Hematopoietic multipotent progenitor cell (in vitro differentiated cells): ENCODE results near the gene SLC4A4. TPM values are rescaled to one million over a fixed set of nuclear protein-coding genes. Genes with fewer than 3 reads are reported as not detected.
A peak's percentile ranks its signal among the peaks of the same experiment; 100 is the strongest.

Experiments used
- DNase-seq, 3 donors: peaks; one replicate each; pipeline ENCODE4 v3.0.0-alpha.2; 2011 to 2015; ENCODE audit warnings: low read depth in 2 of 3, low spot score in 2 of 3
- total RNA-seq: library from RNA; depleted of rRNA; stranded (reverse); fragments of >200 nt; gene quantifications from one replicate; pipeline ENCODE4 v1.2.3, GENCODE V29; 2012

Gene SLC4A4
- total RNA-seq, 1 donor = 0.27 TPM

GRCh38 chr4:71356924-71357663, 18.3 kb downstream of the SLC4A4 start:
- DNase-seq = no peak

- no peak for DNase-seq
Measured at GRCh38 chr4:71360844-71361243, 22.0 kb downstream of the SLC4A4 start.

- DNase-seq = no peak
Measured at GRCh38 chr4:71361476-71361875, 22.7 kb downstream of the SLC4A4 start.

- no peak for DNase-seq
Measured at GRCh38 chr4:71366766-71367165, 27.9 kb downstream of the SLC4A4 start.

- no peak for DNase-seq
Measured at GRCh38 chr4:71367546-71367945, 28.7 kb downstream of the SLC4A4 start.

- no peak for DNase-seq
Measured at GRCh38 chr4:71368906-71369305, 30.1 kb downstream of the SLC4A4 start.

GRCh38 chr4:71369536-71369935, 30.7 kb downstream of the SLC4A4 start:
- peak in 2 of 3 donors; percentile 8 to 68 for DNase-seq

GRCh38 chr4:71375494-71375893, 36.7 kb downstream of the SLC4A4 start:
- no peak for DNase-seq

- no peak for DNase-seq
Measured at GRCh38 chr4:71377561-71377960, 38.7 kb downstream of the SLC4A4 start.

GRCh38 chr4:71379126-71379525, 40.3 kb downstream of the SLC4A4 start:
- no peak for DNase-seq

- DNase-seq = no peak
Measured at GRCh38 chr4:71380788-71381187, 42.0 kb downstream of the SLC4A4 start.

GRCh38 chr4:71382125-71382899, 43.5 kb downstream of the SLC4A4 start:
- DNase-seq = no peak

GRCh38 chr4:71382900-71383560, 44.2 kb downstream of the SLC4A4 start:
- DNase-seq = no peak

GRCh38 chr4:71383984-71384383, 45.2 kb downstream of the SLC4A4 start:
- no peak for DNase-seq

- DNase-seq = no peak
Measured at GRCh38 chr4:71389149-71389827, 50.5 kb downstream of the SLC4A4 start.

- DNase-seq = no peak
Measured at GRCh38 chr4:71392109-71392508, 53.3 kb downstream of the SLC4A4 start.

- DNase-seq = no peak
Measured at GRCh38 chr4:71396382-71396781, 57.6 kb downstream of the SLC4A4 start.

- DNase-seq = no peak
Measured at GRCh38 chr4:71400810-71401209, 62.0 kb downstream of the SLC4A4 start.

GRCh38 chr4:71402616-71403015, 63.8 kb downstream of the SLC4A4 start:
- DNase-seq = no peak

- DNase-seq = no peak
Measured at GRCh38 chr4:71404049-71404448, 65.2 kb downstream of the SLC4A4 start.

GRCh38 chr4:71405791-71406190, 67.0 kb downstream of the SLC4A4 start:
- DNase-seq = no peak
